RPMI7951 (cell line): Measurements from ENCODE around the gene MPRIP. TPM values are rescaled to one million over a fixed set of nuclear protein-coding genes. Genes with fewer than 3 reads are reported as not detected.

Experiments
- DNase-seq: peaks from one replicate; pipeline ENCODE4 v3.0.0-alpha.2; 2012; ENCODE audit warnings: low read depth
- total RNA-seq: library from RNA; depleted of rRNA; stranded (reverse); fragments of >200 nt; shearing (Covaris generic); gene quantifications from 2 replicates; pipeline ENCODE4 v1.2.3, GENCODE V29; 2014

Gene MPRIP
- total RNA-seq, 1 experiment from 2014 or later, result 86.3 TPM

DNA sequence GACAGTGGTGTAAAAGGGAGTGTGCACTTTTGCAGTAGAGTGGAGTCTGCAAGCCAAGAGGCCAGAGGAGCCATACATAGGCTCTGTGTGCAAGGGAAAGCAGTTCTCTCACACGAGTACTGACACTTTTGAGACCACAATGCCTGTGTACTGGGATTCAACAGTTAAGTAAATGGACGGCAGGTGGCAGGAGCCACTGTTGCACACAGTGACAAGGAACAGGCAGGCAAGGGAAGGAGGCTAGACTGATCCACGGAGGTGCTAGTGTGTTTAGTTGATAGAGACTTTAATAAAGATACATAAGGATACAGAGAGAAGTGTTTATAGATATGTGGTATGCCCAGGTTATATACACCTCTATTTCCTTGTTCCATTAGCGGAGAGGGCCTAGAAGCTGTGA, 67.0 kb downstream of the MPRIP start:
- DNase-seq, result no peak

DNA sequence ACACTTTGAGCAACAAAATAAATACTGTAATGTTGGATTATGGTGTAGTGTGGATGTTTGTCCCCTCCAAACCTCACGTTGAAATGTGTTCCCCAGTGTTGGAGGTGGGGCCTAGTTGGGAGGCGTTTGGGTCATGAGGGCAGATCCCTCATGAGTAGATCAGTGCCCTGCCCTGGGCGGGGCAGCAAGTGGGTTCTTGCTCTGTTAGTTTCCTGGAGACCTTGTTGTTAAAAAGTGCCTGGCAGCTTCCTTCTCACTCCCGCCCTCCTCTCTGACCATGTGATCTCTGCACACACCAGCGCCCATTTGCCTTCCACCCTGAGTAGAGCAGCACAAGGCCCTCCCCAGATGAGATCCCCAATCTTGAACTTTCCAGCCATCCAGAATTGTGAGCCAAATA, 67.7 kb downstream of the MPRIP start:
- DNase-seq, result no peak

DNA sequence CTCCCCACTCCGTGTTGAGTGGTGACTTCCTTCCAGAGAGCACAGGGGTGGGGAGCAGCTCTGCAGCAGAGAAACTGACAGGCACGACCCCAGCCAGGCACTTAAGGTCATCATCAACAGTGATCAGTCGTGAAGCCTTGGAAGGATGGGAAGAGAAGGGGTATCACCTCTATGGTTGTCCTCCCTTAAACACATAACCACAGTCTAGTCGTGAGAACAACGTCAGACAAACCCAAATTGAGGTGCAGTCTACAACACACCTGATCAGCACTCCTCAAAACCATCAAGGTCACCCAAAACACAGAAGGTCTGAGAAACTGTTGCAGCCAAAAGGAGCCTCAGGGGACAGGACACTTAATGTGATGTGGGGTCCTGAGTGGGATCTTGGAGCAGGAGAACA, 68.3 kb downstream of the MPRIP start:
- no peak for DNase-seq

DNA sequence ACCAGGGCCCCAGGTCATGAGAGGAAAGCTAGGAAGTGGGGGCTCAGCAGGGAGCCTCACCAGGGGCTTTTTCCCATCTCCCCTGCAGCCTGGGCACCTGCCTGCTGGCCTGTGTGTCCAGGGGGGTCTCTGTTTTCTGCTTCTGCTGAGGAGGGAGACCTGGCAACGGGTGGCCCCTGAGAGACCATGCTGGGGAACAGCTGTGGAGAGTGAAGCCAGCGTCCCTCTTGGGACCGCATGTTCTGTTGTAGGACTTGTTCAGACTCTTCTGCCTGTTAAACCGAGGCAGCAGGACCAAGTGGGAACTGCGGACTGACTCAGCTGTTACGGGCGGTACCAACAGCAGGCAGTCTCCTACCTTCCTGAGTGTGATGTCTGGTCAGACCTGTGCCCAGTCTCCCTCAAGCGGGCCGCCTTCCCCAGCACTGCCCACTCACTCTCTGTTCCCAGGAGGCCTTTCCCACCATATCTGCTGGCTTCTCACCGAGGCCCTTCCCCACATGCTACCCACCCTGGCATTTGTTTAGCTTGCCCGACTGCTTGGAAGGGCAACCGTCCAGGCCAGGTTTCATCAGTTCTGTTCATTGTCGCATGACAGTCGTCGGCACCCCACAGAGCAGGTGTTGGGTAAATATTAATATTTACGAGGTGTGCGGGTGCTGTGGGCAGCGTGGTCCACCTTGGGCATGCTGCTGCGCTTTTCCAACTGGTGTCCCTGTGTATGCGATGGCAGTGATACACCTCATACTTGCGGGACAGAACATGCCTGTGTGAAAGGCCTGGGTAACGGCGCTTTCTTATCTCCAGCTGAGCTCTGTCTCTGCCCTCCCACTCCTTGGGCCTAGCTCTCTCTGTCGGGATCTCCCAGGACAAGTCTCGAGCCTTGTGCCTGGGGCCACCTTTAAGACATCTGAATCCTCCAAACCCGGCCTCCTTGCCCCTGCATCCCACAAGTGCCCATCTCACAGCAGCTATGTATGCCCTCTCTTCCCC, 69.4 kb downstream of the MPRIP start:
- DNase-seq, result no peak

DNA sequence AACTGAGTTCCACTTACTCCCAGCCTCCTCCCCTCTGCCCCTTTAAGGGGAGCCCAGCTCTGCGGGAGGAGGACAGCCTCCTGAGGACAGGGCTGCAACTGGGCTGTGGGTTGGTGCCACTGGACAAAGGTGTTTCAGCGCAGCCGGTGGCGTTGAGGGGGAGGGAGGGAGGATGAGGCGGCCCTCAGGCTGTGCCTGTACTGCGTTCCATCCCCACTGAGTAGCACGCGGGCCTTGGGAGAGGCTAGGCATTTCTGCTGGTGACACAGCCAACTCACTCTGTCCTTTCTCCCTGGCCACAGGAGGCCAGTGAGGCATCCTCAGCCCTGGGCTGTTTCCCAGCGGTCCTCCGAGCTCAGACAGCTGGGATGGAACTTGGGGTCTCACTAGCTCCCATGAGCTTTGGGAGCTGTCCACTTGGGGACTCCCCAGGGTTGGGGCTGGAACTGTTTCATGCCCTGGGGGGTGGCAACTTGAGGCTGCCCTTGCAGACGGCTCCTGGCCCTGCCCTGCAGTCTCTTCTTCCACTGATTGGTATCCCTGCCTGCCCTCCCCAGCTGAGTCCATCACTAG, 70.5 kb downstream of the MPRIP start:
- no peak for DNase-seq

DNA sequence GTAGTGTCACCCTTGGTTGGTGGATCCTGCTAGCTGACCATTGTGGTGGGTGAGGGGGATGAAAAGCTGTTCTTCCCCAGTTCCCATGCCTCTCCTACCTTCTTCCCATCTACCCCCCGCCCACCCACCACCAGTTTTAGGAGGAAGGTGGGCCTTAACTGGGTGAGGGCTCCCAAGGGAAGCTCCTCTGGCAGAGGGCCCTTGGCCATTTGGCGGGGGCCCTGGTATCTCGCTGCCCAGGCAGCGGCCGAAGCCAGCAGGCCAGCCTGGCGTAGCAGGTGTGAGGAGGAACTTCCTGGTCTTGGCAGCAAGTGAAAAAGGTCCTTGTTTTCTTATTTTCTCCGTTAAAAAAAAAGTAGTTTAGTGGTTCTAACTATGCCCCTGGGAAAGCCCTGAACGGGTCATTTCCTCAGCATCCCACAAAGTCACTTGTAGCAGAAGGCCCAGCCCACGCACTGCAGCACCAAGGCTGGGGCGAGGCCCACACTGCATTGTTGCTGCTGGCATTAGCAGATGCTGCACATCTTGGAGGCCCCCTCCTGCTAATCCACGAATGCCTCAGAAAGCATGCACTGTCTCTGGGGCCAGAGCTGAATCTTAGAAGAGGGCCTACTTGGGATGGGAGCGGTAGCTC, 72.5 kb downstream of the MPRIP start:
- no peak for DNase-seq

DNA sequence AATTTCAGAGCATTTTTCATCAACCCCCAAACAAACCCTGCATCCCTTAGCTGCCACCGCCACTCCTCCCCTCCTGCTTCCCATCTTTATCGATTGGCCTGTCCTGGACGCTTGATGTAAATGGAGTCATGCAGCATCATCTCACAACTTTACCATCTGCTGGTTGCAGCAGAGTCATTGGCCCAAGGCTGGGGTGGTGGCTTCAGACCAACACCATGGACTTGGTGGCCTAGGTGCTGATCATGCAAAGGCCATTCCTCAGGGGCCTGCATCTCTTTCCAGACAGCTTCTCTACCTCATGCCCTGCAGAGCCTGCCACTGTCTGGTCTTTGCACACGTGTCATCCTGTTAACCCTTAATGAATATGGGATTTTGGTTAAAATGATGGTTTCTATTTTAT, 73.4 kb downstream of the MPRIP start:
- no peak for DNase-seq

DNA sequence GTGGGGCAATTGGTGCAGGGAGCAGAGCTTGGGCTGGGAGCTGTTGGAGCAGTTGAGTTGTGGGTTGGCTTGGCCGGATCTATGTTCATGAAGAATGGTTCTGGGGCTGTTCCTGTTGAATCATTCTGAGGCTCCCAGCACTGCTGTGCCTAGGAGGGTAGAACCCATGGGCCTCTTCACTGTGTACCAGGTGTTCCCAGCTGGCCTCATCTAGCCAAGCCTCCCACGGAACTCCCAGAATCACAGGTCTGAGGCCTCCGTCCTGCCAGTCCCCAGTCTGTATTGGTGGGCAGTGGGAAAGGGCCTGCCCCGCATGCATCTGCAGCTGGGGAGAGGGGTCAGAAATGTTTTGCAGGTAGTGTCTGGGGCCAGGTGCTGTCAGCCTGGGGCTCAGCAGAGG, 74.1 kb downstream of the MPRIP start:
- no peak for DNase-seq

DNA sequence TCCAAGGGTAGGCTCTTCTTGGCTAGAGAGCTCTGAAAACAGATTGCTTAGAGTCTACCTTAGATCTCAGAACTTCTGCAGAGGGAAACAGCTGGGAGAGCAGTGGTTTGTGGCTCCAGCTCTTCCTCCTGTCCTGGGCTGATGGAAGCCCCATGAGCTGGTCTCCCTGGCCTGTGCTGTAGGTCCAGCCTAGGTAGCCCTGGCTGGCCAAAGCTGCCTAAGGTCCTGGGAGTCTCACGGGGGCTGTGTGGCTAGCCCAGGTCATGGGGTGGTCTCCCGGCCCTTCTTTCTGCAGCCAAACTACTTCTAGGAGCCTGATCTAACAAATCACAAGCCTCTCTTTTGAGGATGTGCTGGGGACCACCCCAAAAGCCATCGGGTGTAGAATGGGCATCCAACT, 75.7 kb downstream of the MPRIP start:
- no peak for DNase-seq

DNA sequence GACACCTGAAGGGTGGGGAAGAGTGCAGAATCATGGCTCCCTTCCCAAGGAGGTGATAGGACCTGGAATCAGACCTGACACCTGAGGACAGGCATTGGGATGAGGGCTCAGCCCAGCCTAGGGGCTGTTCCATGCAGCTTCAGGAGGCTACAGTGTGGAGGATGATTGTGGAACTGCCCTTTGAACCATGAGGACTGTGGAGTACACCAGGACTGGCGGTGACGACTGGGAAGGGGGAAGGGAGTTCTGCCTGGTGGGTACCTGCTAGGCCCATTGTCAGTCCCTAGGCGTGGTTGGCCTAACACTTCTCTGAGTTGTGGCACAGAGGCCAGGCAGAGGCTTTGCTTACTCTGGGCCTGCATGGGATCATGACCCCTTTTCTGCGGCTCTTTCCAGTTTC, 76.1 kb downstream of the MPRIP start:
- no peak for DNase-seq

DNA sequence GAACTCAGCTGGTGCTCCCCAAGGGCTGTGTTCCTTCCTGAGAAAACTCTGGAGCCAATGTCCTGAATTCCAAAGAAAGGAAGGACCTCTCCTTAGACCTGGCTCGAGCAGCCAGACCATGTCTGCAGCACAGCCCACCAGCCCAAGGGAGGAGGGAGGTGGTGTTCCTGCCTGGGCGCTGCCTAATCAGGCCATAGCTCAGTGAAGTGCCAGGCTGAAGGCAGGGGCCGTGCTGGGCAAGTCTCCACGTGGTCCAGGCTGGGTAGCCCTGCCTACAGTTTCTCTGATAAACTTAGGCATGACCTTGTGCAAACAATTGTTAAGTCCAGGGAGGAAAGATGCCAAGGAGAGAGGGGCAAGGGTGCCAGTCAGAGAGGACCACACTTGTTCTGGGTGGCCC, 76.8 kb downstream of the MPRIP start:
- DNase-seq, result no peak

DNA sequence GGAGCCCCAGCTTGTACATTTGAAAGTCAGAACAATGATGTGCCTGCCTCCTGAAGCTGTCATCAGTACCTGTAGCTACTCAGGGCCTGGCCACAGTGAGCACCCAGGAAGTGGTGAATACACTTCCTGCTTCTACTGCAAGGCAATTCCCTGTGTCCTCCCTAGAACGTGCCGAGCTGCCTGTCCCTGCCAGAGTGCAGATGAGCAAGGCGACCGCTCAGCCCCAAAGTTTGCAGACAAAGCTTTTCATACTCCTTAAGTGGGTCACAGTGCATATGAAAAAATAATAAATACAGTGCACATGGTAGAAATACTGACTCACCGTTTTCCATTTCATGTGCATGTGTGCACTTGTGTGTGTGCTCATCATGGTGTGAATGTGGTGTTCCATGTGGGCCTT, 77.3 kb downstream of the MPRIP start:
- no peak for DNase-seq

DNA sequence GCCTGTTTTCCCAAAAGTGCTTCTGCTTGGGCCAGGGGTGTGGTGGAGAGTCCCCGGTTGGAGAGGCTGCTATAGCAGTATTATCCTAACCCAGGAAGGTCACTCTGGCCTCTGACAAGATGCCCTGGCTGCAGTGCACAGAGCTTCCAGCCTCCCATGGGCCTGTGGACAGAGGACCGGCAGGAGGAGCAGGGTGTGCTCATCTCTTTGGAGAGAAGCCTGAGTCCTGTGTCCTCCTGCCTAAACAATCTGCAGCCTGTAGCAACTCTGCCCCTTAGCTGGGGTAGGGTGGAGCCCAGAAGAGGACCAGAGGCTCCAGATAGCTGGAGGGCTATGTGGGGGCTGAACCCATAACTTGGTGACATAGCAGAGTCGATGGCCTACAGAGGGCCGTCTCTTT, 78.0 kb downstream of the MPRIP start:
- no peak for DNase-seq

DNA sequence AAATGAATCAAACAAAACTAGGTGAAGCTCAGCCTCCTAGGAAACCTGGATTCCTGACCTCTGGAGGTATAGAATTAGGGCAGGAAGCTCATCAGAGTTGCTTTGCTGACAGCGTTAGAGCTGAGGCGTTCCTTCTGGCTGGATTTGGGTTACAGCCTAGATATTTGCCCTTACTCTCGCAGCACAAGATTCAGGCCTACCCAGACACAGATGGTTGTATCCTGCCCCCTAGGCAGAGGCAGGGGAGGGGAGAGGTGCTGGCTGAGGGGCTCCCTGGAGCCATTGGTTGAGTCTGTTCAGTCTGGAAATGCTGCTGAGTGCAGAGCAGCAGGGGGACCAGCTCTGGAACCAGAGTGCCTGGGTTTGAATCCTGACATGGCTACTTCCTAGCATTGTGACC, 78.4 kb downstream of the MPRIP start:
- DNase-seq, result no peak

DNA sequence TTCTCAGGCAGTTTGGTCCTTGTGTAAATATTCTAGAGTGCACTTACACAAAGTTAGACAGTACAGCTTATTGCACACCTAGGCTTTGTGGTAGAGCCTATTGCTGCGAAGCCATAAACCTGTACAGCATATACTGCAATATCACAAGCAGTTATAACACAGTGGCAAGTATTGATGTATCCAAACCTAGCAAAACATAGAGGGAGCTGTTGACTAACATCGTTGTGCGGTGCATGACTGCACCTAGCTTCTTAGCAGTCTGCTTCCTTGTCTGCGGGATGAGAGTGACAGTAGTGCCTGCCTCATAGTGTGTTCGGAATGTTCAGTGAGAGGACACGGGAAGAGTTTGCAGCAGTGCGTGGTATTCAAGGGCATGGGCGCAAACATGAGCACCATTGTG, 78.9 kb downstream of the MPRIP start:
- no peak for DNase-seq

DNA sequence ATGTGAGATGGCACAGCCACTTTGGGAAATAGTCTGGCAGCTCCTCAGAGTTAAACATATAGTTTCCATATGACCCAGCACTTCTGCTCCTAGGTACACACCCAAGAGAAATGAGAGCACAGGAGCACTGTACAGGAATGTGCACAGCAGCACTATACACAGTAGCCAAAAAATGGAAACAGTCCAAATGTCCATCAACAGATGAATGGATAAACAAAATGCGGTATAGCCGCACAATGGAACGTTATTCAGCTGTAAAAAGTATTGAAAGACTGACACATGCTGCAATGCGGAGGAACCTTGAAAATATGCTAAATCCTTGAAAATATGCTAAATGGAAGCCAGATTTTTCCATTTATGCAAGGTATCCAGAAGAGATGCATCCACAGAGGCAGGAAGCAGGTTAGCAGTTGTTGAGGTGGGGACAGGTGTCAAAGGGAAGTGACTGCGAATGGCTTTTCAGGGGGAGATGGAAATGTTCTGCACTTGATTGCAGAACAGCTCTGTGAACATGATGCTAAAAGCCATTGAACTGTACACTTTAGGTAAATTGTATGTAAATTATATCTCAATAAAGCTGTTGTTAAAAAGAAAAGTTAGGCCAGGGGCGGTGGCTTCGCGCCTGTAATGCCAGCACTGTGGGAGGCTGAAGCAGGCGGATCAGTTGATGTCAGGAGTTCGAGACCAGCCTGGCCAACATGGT, 80.7 kb downstream of the MPRIP start:
- no peak for DNase-seq

DNA sequence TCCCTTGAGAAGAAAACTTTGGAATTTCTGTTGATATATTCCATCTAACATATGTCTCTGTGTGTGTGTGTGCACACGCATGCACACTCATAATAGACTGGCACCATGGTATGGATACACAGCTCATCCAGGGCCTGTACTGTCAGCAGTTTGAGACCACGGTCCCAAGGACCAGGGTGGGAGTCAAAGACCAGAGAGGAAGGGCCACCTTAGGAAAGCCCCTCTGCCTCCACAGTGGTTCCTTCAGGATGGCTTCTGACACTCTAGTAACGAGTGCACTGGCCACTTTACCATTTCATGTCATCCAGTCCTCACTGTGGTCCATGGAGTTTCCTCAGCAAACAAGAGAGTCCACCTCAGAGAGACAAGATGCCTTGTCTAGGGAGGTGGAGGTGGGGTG, 82.1 kb downstream of the MPRIP start:
- no peak for DNase-seq

DNA sequence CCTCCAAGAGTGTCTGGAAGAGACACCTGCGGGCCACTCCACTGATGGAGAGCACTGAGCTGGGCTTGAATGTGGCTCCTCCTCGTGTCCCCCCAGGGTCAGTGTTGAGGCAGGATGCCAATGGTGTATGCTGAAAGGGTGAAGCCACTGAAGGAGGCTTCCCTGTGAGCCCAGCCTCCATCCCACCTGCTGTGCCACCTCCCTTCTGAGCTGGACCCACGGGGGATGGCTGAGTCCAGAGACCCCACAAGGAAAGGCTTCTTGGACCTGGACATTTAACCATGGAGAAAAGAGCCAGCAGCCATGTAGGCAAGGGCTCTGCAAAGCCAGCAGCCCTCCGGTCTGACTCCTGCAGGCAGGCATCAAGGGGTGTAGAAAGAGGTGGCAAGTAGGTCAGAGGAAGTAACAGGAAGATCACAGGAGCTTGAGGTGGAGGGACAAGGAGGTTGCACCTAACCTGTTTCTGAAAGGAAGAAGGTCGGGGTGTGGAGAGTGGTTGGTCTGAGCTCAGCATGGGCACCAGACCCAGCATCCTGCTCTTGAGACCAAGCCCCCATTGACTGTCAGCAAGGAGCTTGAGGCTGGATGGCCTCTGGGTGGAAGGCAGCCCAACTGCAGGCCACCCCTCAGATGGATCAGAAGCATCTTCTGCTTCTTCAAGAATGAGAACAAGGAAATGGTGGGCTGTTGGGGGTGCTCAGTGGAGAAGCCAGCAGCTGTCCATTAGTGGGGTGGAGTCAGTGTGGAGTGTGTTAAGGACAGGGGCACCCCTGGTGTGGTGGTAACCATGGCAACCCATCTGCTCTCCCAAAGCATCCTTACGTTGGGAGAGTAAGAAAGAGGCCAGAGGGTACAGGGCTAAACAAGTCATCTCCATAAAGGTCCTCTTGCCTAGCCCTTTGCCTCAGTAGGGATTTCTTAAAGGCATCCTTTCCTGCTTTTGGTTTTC, 83.2 kb downstream of the MPRIP start:
- peak; percentile 32 for DNase-seq

DNA sequence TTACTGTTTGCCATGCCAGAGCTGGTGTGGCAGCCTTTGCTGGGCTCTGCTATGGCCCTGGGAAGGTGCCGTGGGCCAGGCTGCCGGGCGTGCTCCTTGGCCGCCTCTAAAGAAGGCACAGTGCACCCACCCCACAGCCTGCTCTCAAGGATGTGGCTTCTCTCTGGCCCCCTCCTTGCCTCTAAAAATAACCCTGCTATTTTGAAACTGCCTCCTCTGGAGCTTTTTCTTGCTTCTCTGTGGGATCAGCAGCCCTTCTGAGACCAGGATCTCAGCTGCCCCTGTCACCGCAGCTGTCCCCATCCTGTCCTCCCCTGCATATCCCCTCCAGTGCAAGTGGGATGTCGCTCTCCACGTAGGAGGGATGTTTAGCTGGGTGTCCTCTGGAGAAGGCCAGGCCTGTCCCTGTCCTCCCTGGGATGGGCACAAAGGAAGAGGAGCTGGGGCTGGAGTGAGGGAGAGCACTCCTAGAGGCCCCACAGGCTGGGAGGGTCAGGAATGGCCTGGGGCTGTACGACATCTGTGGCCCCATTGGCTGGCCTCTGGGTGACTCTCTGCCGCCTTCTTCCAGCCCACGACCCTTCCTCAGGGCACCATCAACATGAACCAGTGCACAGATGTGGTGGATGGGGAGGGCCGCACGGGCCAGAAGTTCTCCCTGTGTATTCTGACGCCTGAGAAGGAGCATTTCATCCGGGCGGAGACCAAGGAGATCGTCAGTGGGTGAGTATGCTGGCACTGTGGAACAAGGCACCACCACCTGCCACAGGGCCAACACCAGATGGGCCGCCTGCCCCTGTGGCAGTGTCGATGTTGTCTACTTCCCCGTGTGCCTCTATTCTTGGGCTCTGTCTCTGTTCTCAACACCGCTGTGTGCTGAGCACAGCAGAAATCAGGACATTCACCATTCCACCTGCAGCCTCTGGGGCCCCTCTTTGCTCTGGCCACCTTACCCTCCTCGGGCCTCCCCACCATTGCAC, 84.2 kb downstream of the MPRIP start:
- no peak for DNase-seq

DNA sequence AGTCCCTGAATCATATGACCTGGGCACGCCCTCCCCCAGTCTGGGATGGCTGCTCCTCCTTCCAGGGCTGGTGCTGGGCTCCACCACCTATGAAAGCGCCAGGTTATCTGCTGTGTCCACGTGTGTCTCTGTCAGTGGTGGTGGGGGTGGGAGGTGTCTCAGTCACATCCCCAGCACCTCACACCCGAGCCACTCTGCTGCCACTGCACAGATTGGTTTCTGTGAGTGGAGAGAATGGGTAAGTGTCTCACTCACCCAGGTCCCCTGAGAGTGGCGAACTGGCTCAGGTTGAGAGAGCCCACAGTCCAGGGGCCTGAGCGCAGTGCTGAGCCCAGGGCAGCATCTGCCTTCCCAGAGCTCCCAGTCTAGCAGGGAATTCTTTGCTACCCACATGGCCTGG, 84.9 kb downstream of the MPRIP start:
- no peak for DNase-seq
